Body of pancreas (tissue), 4 donors: Measurements from ENCODE around the gene RGS11. TPM values are rescaled to one million over a fixed set of nuclear protein-coding genes. Genes with fewer than 3 reads are reported as not detected.

Experiments used
- ATAC-seq: fragments of 150-250 bp; one replicate; pipeline ENCODE4 v1.9.1; 2016
- DNase-seq, 4 donors: peaks; one replicate each; pipeline ENCODE4 v3.0.0-alpha.2; 2019
- H3K27ac ChIP-seq, 4 donors: fragments of 200-600 bp; sonication (generic); 1 replicate in 3 of 4; 2 replicates in 1 of 4; pipeline versions ENCODE4 v1.5.1 to v1.6.1; 2016 to 2019; ENCODE audit warnings: mild to moderate bottlenecking in 1 of 4, mixed read lengths in 1 of 4, moderate library complexity in 1 of 4
- H3K27me3 ChIP-seq, 2 donors: fragments of 200-600 bp; sonication (generic); one replicate each; pipeline ENCODE4 v1.6.0; 2016; ENCODE audit warnings: mild to moderate bottlenecking in 1 of 2
- H3K36me3 ChIP-seq, 2 donors: fragments of 200-600 bp; sonication (generic); replicated peaks in 1 of 2; 2 replicates each; pipeline ENCODE4 v1.5.1; 2016; ENCODE audit warnings: low read depth in 2 of 2; ENCODE audit not compliant: insufficient read depth in 1 of 2
- H3K4me1 ChIP-seq: fragments of 200-600 bp; sonication (generic); one replicate; pipeline ENCODE4 v1.6.0; 2016
- H3K4me3 ChIP-seq, 2 donors: fragments of 200-600 bp; sonication (generic); 1 replicate in 1 of 2; 2 replicates in 1 of 2; pipeline ENCODE4 v1.5.1; 2016 to 2019
- H3K9me3 ChIP-seq, 3 donors: fragments of 200-600 bp; sonication (generic); 1 replicate in 2 of 3; 2 replicates in 1 of 3; pipeline ENCODE4 v1.5.1; 2016
- CTCF ChIP-seq, 7 experiments: fragments of 450-650 bp in 4 of 7; fragments of 200-600 bp in 3 of 7; sonication (generic) in 3 of 7; IDR thresholded peaks; one replicate each; pipeline ENCODE4 v1.5.1; 2016 to 2019; ENCODE audit warnings: antibody characterized with exemption in 7 of 7
- POLR2A ChIP-seq, 3 donors: fragments of 450-650 bp; IDR thresholded peaks; one replicate each; pipeline ENCODE4 v1.6.1; 2016; ENCODE audit warnings: antibody characterized with exemption in 3 of 3, mild to moderate bottlenecking in 2 of 3
- WGBS, 2 donors: methylation state at CpG; one replicate each; pipeline ENCODE4 v1.1.5; 2017; 5-methylcytosine and 5-hydroxymethylcytosine counted together
- intact Hi-C: fragments of 100-400 bp; cut with DNase I; formaldehyde crosslinking; loops from one replicate; pipeline ENCODE4 v1.15.1; 2023
- total RNA-seq, 2 donors: library from RNA; depleted of rRNA; stranded (reverse); fragments of >200 nt; gene quantifications; one replicate each; pipeline ENCODE4 v1.1.0, GENCODE V29; 2016

Gene RGS11
- total RNA-seq, 2 donors from 2014 or later, result 15.6 to 95.9 TPM

- H3K4me3 ChIP-seq, result peak overlapping the region in 1 of 2 donors; percentile 43
- TF ChIP-seq CTCF (IDR thresholded peaks at IDR 0.05), result no peak
- TF ChIP-seq POLR2A (IDR thresholded peaks at IDR 0.05), result no peak
- H3K27me3 ChIP-seq, result no peaks in the 10 kb centered on the region
- peaks cover 38% of the 10 kb centered on the region for H3K4me1 ChIP-seq
- no peaks in the 10 kb centered on the region for H3K9me3 ChIP-seq
- peak in 3 of 4 donors; percentile 47 to 50 (median 47) for DNase-seq
- intact Hi-C loops, result no loop called here
- WGBS, 2 donors, result 21% methylated on average over 23 of the region's 25 CpGs; no CpG with 5 or more reads in 1 of the 2 donors
- no peak for ATAC-seq
- peak overlapping the region; percentile 82 to 90 (median 87) for H3K27ac ChIP-seq
- no peaks in the 10 kb centered on the region for H3K36me3 ChIP-seq
Observed at GRCh38 chr16:281660-282255, 6.0 kb upstream of the RGS11 start.

- DNase-seq (no peak), ATAC-seq (no peak)
- peaks cover 35% of the 10 kb centered on the region for H3K4me1 ChIP-seq
- H3K4me3 ChIP-seq, result peak overlapping the region in 1 of 2 donors; percentile 43
- intact Hi-C loops, result no loop called here
- no peaks in the 10 kb centered on the region for H3K9me3 ChIP-seq
- H3K27me3 ChIP-seq, result no peaks in the 10 kb centered on the region
- H3K27ac ChIP-seq, result peak overlapping the region; percentile 82 to 90 (median 87)
- WGBS, 2 donors, result 0 to 20% methylated on average over 3 to 27 of the region's 27 CpGs
- TF ChIP-seq POLR2A (IDR thresholded peaks at IDR 0.05) (peak in 1 of 3 donors; percentile 9), CTCF (IDR thresholded peaks at IDR 0.05) (no peak)
- H3K36me3 ChIP-seq, result no peaks in the 10 kb centered on the region
Observed at GRCh38 chr16:280991-281659, 5.4 kb upstream of the RGS11 start.

- H3K4me1 ChIP-seq, result peaks cover 38% of the 10 kb centered on the region
- H3K4me3 ChIP-seq, result peak within 1 kb of the TSS; percentile 36 to 43
- peak within 1 kb of the TSS; percentile 82 to 91 (median 89) for H3K27ac ChIP-seq
- no peaks in the 10 kb centered on the region for H3K27me3 ChIP-seq
- 0% methylated on average over 20 of the region's 54 CpGs; no CpG with 5 or more reads in 1 of the 2 donors for WGBS, 2 donors
- no peaks in the 10 kb centered on the region for H3K9me3 ChIP-seq
- intact Hi-C loops, result no loop called here
- DNase-seq (no peak), ATAC-seq (peak; percentile 20)
- TF ChIP-seq POLR2A (IDR thresholded peaks at IDR 0.05) (no peak), CTCF (IDR thresholded peaks at IDR 0.05) (no peak)
- no peaks in the 10 kb centered on the region for H3K36me3 ChIP-seq
Observed at GRCh38 chr16:280552-280951, 4.8 kb upstream of the RGS11 start, which contains the start of gene ARHGDIG. Gene ARHGDIG (plus strand): TSS chr16:280591. CDS start chr16:280681, 90 bp downstream.

- H3K36me3 ChIP-seq, result no peaks in the 10 kb centered on the region
- H3K4me3 ChIP-seq, result peak overlapping the region in 1 of 2 donors; percentile 36
- H3K9me3 ChIP-seq, result no peaks in the 10 kb centered on the region
- TF ChIP-seq CTCF (IDR thresholded peaks at IDR 0.05) (no peak), POLR2A (IDR thresholded peaks at IDR 0.05) (no peak)
- peaks cover 37% of the 10 kb centered on the region for H3K4me1 ChIP-seq
- peak overlapping the region; percentile 68 to 91 (median 80) for H3K27ac ChIP-seq
- intact Hi-C loops, result no loop called here
- no peak for ATAC-seq
- 6% methylated on average over 24 of the region's 47 CpGs; no CpG with 5 or more reads in 1 of the 2 donors for WGBS, 2 donors
- no peaks in the 10 kb centered on the region for H3K27me3 ChIP-seq
- no peak for DNase-seq
Observed at GRCh38 chr16:280005-280460, 4.3 kb upstream of the RGS11 start.
